PC-3 (cell line): ENCODE results near the gene RPLP1. TPM values are rescaled to one million over a fixed set of nuclear protein-coding genes. Genes with fewer than 3 reads are reported as not detected.

Source experiments
- ATAC-seq: fragments of 200-7000 bp; cut with Tn5 transposase; 2 replicates; pipeline ENCODE4 v1.9.1; 2020; ENCODE audit warnings: mild to moderate bottlenecking, moderate library complexity
- BruUV-seq: library from RNA; stranded (reverse); fragments of 400-500 nt; replicated peaks from 2 replicates; lab custom pipeline; 2021; lab: Mats Ljungman, UMichigan
- CTCF ChIA-PET: fragments of 300-600 bp; sonication (Branson Sonifier 250); formaldehyde crosslinking; loops from one replicate; lab custom pipeline; 2022; ENCODE audit warnings: antibody characterized with exemption; lab: Charles Lee
- POLR2A ChIA-PET: fragments of 300-600 bp; sonication (Branson Sonifier 250); formaldehyde crosslinking; loops from one replicate; lab custom pipeline; 2022; ENCODE audit warnings: antibody characterized with exemption; ENCODE audit not compliant: unreplicated experiment; lab: Charles Lee
- DNase-seq: peaks from one replicate; pipeline ENCODE4 v3.0.0-alpha.2; 2015
- H2AFZ ChIP-seq: fragments of 300-600 bp; sonication (generic); 2 replicates; pipeline ENCODE4 v1.6.0; 2016; ENCODE audit warnings: antibody characterized with exemption, low read length
- H3F3A ChIP-seq: fragments of 300-600 bp; sonication (generic); one replicate; pipeline ENCODE4 v1.6.0; 2017; ENCODE audit warnings: antibody characterized with exemption, low read length, control low read depth, mild to moderate bottlenecking; ENCODE audit not compliant: unreplicated experiment
- H3K27ac ChIP-seq: fragments of 300-600 bp; sonication (generic); 2 replicates; pipeline ENCODE4 v1.5.1; 2016; ENCODE audit warnings: mild to moderate bottlenecking, low read length
- H3K27me3 ChIP-seq: fragments of 300-600 bp; sonication (generic); 2 replicates; pipeline ENCODE4 v1.6.1; 2016; ENCODE audit warnings: low read length, mixed read lengths
- H3K36me3 ChIP-seq: fragments of 300-600 bp; sonication (generic); 2 replicates; pipeline ENCODE4 v1.6.1; 2016; ENCODE audit warnings: low read depth, mixed run types, low read length, mixed read lengths
- H3K4me1 ChIP-seq: fragments of 300-600 bp; sonication (generic); 2 replicates; pipeline ENCODE4 v1.5.1; 2016; ENCODE audit warnings: low read length; ENCODE audit not compliant: insufficient read depth
- H3K4me2 ChIP-seq: fragments of 300-600 bp; sonication (generic); 2 replicates; pipeline ENCODE4 v1.6.0; 2016; ENCODE audit warnings: low read length
- H3K4me3 ChIP-seq: fragments of 300-600 bp; sonication (generic); 2 replicates; pipeline ENCODE4 v1.5.1; 2016; ENCODE audit warnings: mild to moderate bottlenecking, low read length, mixed read lengths
- H3K79me2 ChIP-seq: fragments of 300-600 bp; sonication (generic); 2 replicates; pipeline ENCODE4 v1.6.1; 2017; ENCODE audit warnings: low read length, mixed read lengths
- H3K9ac ChIP-seq: fragments of 300-600 bp; sonication (generic); 2 replicates; pipeline ENCODE4 v1.6.0; 2016; ENCODE audit warnings: mild to moderate bottlenecking, low read length
- H3K9me2 ChIP-seq: fragments of 300-600 bp; sonication (generic); replicated peaks from 2 replicates; pipeline ENCODE4 v1.6.1; 2016; ENCODE audit warnings: mixed run types, low read length, mixed read lengths
- H3K9me3 ChIP-seq: fragments of 300-600 bp; sonication (generic); 2 replicates; pipeline ENCODE4 v1.6.1; 2016; ENCODE audit warnings: low read length, mixed read lengths
- H4K20me1 ChIP-seq: fragments of 300-600 bp; sonication (generic); 2 replicates; pipeline ENCODE4 v1.6.1; 2016; ENCODE audit warnings: low read length, mixed read lengths
- EZH2 ChIP-seq: fragments of 300-600 bp; sonication (generic); IDR thresholded peaks from one replicate; pipeline ENCODE4 v1.6.1; 2017; ENCODE audit warnings: antibody characterized with exemption, mild to moderate bottlenecking, low read length; ENCODE audit not compliant: unreplicated experiment
- EZH2phosphoT487 ChIP-seq: fragments of 300-600 bp; sonication (generic); IDR thresholded peaks from 2 replicates; pipeline ENCODE4 v1.6.1; 2018; ENCODE audit warnings: mild to moderate bottlenecking, antibody characterized with exemption, low read length, borderline replicate concordance
- intact Hi-C: fragments of 100-400 bp; cut with micrococcal nuclease; formaldehyde crosslinking; loops from 2 replicates; pipeline ENCODE4 v1.9.0; 2023
- total RNA-seq: library from RNA; depleted of rRNA; stranded (reverse); fragments of >200 nt; gene quantifications from 2 replicates; pipeline ENCODE4 v1.2.3, GENCODE V29; 2014
- TF ChIP-seq, protein P1 (sequence below): fragments of 300-600 bp; sonication (generic); conservative IDR thresholded peaks from 2 replicates; pipeline ENCODE4 v1.5.1; 2017; ENCODE audit warnings: antibody characterized with exemption, low read depth, mild to moderate bottlenecking, low read length

RPLP1 gene
- total RNA-seq, 1 experiment from 2014 or later = 253 TPM

- DNase-seq = no peak
- Histone ChIP-seq H4K20me1 (peaks cover 17% of the 10 kb centered on the region; the same call in 1 of the 2 replicates), H3K27ac (no peak overlapping the region), H3K4me2 (no peak overlapping the region), H3K4me1 (no peaks in the 10 kb centered on the region), H3F3A (no peaks in the 10 kb centered on the region), H2AFZ (no peak overlapping the region), H3K4me3 (no peak overlapping the region), H3K79me2 (peaks cover 50% of the 10 kb centered on the region), H3K9me2 (no peaks in the 10 kb centered on the region), H3K27me3 (no peaks in the 10 kb centered on the region), H3K36me3 (peaks cover 74% of the 10 kb centered on the region), H3K9me3 (no peaks in the 10 kb centered on the region), H3K9ac (no peak overlapping the region)
- ChIA-PET CTCF (no interaction called here), POLR2A (no interaction called here)
- ATAC-seq = no peak
- BruUV-seq = no TSS peak
- intact Hi-C loops = no loop called here
- TF ChIP-seq EZH2 = no peak
Observed at GRCh38 chr15:69421498-69421897, 31.1 kb upstream of the RPLP1 start.

GRCh38 chr15:69422336-69422895 lies 30.2 kb upstream of the RPLP1 start:
- peaks cover 15% of the 10 kb centered on the region; the same call in 1 of the 2 replicates for H4K20me1 ChIP-seq
- BruUV-seq = no TSS peak
- peaks cover 78% of the 10 kb centered on the region for H3K36me3 ChIP-seq
- ChIA-PET POLR2A (no interaction called here), CTCF (no interaction called here)
- H3K9ac ChIP-seq = no peak overlapping the region
- no peak for ATAC-seq
- no peak for DNase-seq
- peaks cover 43% of the 10 kb centered on the region for H3K79me2 ChIP-seq
- TF ChIP-seq, protein P1, sequence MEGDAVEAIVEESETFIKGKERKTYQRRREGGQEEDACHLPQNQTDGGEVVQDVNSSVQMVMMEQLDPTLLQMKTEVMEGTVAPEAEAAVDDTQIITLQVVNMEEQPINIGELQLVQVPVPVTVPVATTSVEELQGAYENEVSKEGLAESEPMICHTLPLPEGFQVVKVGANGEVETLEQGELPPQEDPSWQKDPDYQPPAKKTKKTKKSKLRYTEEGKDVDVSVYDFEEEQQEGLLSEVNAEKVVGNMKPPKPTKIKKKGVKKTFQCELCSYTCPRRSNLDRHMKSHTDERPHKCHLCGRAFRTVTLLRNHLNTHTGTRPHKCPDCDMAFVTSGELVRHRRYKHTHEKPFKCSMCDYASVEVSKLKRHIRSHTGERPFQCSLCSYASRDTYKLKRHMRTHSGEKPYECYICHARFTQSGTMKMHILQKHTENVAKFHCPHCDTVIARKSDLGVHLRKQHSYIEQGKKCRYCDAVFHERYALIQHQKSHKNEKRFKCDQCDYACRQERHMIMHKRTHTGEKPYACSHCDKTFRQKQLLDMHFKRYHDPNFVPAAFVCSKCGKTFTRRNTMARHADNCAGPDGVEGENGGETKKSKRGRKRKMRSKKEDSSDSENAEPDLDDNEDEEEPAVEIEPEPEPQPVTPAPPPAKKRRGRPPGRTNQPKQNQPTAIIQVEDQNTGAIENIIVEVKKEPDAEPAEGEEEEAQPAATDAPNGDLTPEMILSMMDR = no peak
- TF ChIP-seq EZH2phosphoT487 = no peak
- no peak for TF ChIP-seq EZH2
- H2AFZ ChIP-seq = no peak overlapping the region
- no peaks in the 10 kb centered on the region for H3K27me3 ChIP-seq
- intact Hi-C loops = no loop called here
- no peak overlapping the region for H3K27ac ChIP-seq
- no peaks in the 10 kb centered on the region for H3K9me3 ChIP-seq
- no peak overlapping the region for H3K4me3 ChIP-seq
- H3K4me2 ChIP-seq = no peak overlapping the region
- no peaks in the 10 kb centered on the region for H3K9me2 ChIP-seq
- H3F3A ChIP-seq = no peaks in the 10 kb centered on the region
- H3K4me1 ChIP-seq = no peaks in the 10 kb centered on the region

DNA sequence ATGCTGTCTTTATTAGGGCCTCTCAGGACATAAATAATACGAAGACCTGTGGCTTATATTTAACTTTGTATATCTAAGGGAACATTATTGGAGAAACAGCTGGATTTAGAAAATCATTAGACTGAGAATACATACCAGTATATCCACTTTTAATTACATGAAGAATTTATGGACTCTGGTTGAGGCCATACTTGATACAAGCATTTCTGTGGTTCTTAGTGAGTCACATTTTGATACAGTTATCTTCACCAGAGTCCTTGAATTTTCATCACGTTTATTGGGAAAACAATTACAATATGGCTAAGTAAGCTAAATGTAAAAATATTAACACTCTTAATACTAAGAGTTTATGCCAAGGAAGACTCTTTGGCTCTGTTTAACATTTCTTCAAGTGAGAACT lies 28.6 kb upstream of the RPLP1 start:
- no peaks in the 10 kb centered on the region for H3K27me3 ChIP-seq
- no peak for TF ChIP-seq EZH2phosphoT487
- H2AFZ ChIP-seq = no peak overlapping the region
- H3K4me3 ChIP-seq = no peak overlapping the region
- no peaks in the 10 kb centered on the region for H3K9me3 ChIP-seq
- peaks cover 27% of the 10 kb centered on the region for H3K79me2 ChIP-seq
- POLR2A ChIA-PET = no interaction called here
- H3F3A ChIP-seq = no peaks in the 10 kb centered on the region
- H3K36me3 ChIP-seq = peaks cover 72% of the 10 kb centered on the region
- CTCF ChIA-PET = no interaction called here
- 0 out of 2 replicates have a peak, but pooled peaks cover 5% of the 10 kb centered on the region for H4K20me1 ChIP-seq
- H3K4me1 ChIP-seq = no peaks in the 10 kb centered on the region
- no peaks in the 10 kb centered on the region for H3K9me2 ChIP-seq
- BruUV-seq = no TSS peak
- no peak overlapping the region for H3K27ac ChIP-seq
- intact Hi-C loops = no loop called here
- no peak overlapping the region for H3K9ac ChIP-seq
- DNase-seq (no peak), ATAC-seq (no peak)
- no peak overlapping the region for H3K4me2 ChIP-seq
